ENCODE results near the gene ZNF385A.

Gene ZNF385A

GRCh38 chr12:54369597-54370131 lies 14.9 kb downstream of the ZNF385A start:
- no peak for TF ChIP-seq ZNF274 (IDR thresholded peaks at IDR 0.05; ENCODE audit: low read depth, low read length)
- H3K4me3 ChIP-seq (ENCODE audit: low read length) = no peak overlapping the region

- no peak for TF ChIP-seq ZNF274 (IDR thresholded peaks at IDR 0.05; ENCODE audit: low read depth, low read length)
- no peak overlapping the region for H3K4me3 ChIP-seq (ENCODE audit: low read length)
Measured at GRCh38 chr12:54368709-54369596, 15.6 kb downstream of the ZNF385A start.

- no peak for TF ChIP-seq ZNF274 (IDR thresholded peaks at IDR 0.05; ENCODE audit: low read depth, low read length)
- H3K4me3 ChIP-seq (ENCODE audit: low read length) = no peak overlapping the region
Measured at GRCh38 chr12:54368025-54368708, 16.4 kb downstream of the ZNF385A start.

- TF ChIP-seq ZNF274 (IDR thresholded peaks at IDR 0.05; ENCODE audit: low read depth, low read length) = no peak
- peak within 1 kb of the TSS; percentile 22; the same call in 1 of the 2 replicates for H3K4me3 ChIP-seq (ENCODE audit: low read length)
Measured at GRCh38 chr12:54364413-54364812, 20.1 kb downstream of the ZNF385A start, which contains the start of gene GPR84. Gene GPR84 (minus strand): TSS chr12:54364486. CDS start chr12:54363851, 635 bp downstream.

- H3K4me3 ChIP-seq (ENCODE audit: low read length) = no peak overlapping the region; the same call in 1 of the 2 replicates
- no peak for TF ChIP-seq ZNF274 (IDR thresholded peaks at IDR 0.05; ENCODE audit: low read depth, low read length)
Measured at GRCh38 chr12:54363618-54364017, 20.9 kb downstream of the ZNF385A start.

GRCh38 chr12:54363047-54363446 lies 21.5 kb downstream of the ZNF385A start:
- no peak for TF ChIP-seq ZNF274 (IDR thresholded peaks at IDR 0.05; ENCODE audit: low read depth, low read length)
- no peak overlapping the region for H3K4me3 ChIP-seq (ENCODE audit: low read length)

GRCh38 chr12:54360717-54361456 lies 23.6 kb downstream of the ZNF385A start:
- no peak for TF ChIP-seq ZNF274 (IDR thresholded peaks at IDR 0.05; ENCODE audit: low read depth, low read length)

GRCh38 chr12:54359762-54360351 lies 24.7 kb downstream of the ZNF385A start:
- TF ChIP-seq ZNF274 (IDR thresholded peaks at IDR 0.05; ENCODE audit: low read depth, low read length) = no peak
- peak overlapping the region; percentile 50; the same call in 1 of the 2 replicates for H3K4me3 ChIP-seq (ENCODE audit: low read length)

More at GRCh38 chr12:54360717-54361456, 23.6 kb downstream of the ZNF385A start:
- H3K4me3 ChIP-seq (ENCODE audit: low read length) = no peak overlapping the region

- TF ChIP-seq ZNF274 (IDR thresholded peaks at IDR 0.05; ENCODE audit: low read depth, low read length) = no peak
- peak overlapping the region; percentile 75 for H3K4me3 ChIP-seq (ENCODE audit: low read length)
Measured at GRCh38 chr12:54358945-54359761, 25.4 kb downstream of the ZNF385A start.

GRCh38 chr12:54358191-54358944 lies 26.2 kb downstream of the ZNF385A start:
- no peak for TF ChIP-seq ZNF274 (IDR thresholded peaks at IDR 0.05; ENCODE audit: low read depth, low read length)
- peak overlapping the region; percentile 75 for H3K4me3 ChIP-seq (ENCODE audit: low read length)

- no peak overlapping the region; the same call in 1 of the 2 replicates for H3K4me3 ChIP-seq (ENCODE audit: low read length)
- no peak for TF ChIP-seq ZNF274 (IDR thresholded peaks at IDR 0.05; ENCODE audit: low read depth, low read length)
Measured at GRCh38 chr12:54357506-54358190, 26.9 kb downstream of the ZNF385A start.

Measured in GM08714 (cell line).